Neural progenitor cell (in vitro differentiated cells): ENCODE measurements around the gene DSCAML1. TPM values are rescaled to one million over a fixed set of nuclear protein-coding genes. Genes with fewer than 3 reads are reported as not detected.

Experiments
- DNase-seq: peaks from one replicate; pipeline ENCODE4 v3.0.0-alpha.2; 2016; ENCODE audit warnings: low spot score
- H2AFZ ChIP-seq: fragments of 200-600 bp; sonication (generic); replicated peaks from 2 replicates; pipeline ENCODE4 v1.6.1; 2016; ENCODE audit warnings: antibody characterized with exemption
- H3F3A ChIP-seq: fragments of 200-600 bp; sonication (generic); 2 replicates; pipeline ENCODE4 v1.6.1; 2016; ENCODE audit warnings: antibody characterized with exemption, low read depth
- H3K27ac ChIP-seq: fragments of 200-600 bp; sonication (generic); 2 replicates; pipeline ENCODE4 v1.5.1; 2016; ENCODE audit warnings: mild to moderate bottlenecking
- H3K27me3 ChIP-seq: fragments of 200-600 bp; sonication (generic); 2 replicates; pipeline ENCODE4 v1.6.1; 2016; ENCODE audit warnings: mild to moderate bottlenecking, moderate library complexity
- H3K36me3 ChIP-seq: fragments of 200-600 bp; sonication (generic); 2 replicates; pipeline ENCODE4 v1.5.1; 2016
- H3K4me1 ChIP-seq: fragments of 200-600 bp; sonication (generic); 2 replicates; pipeline ENCODE4 v1.6.1; 2016; ENCODE audit warnings: mixed run types
- H3K4me2 ChIP-seq: fragments of 200-600 bp; sonication (generic); 2 replicates; pipeline ENCODE4 v1.6.1; 2016
- H3K4me3 ChIP-seq: fragments of 200-600 bp; sonication (generic); 2 replicates; pipeline ENCODE4 v1.5.1; 2016
- H3K79me2 ChIP-seq: fragments of 200-600 bp; sonication (generic); 2 replicates; pipeline ENCODE4 v1.6.1; 2016; ENCODE audit warnings: low read depth
- H3K9ac ChIP-seq: fragments of 200-600 bp; sonication (generic); 2 replicates; pipeline ENCODE4 v1.6.1; 2016
- H3K9me3 ChIP-seq: fragments of 200-600 bp; sonication (generic); 2 replicates; pipeline ENCODE4 v1.5.1; 2016; ENCODE audit warnings: low read depth
- H4K20me1 ChIP-seq: fragments of 200-600 bp; sonication (generic); 2 replicates; pipeline ENCODE4 v1.6.1; 2016; ENCODE audit warnings: low read depth
- H3K27ac Mint-ChIP-seq: 3 replicates; pipeline ENCODE4 v1.8.0; 2021; ENCODE audit warnings: mixed read lengths
- H3K27me3 Mint-ChIP-seq: 2 replicates; pipeline ENCODE4 v1.8.0; 2022; ENCODE audit warnings: low read depth, mild to moderate bottlenecking, inconsistent platforms, moderate library complexity, mixed read lengths; ENCODE audit not compliant: insufficient read depth
- H3K36me3 Mint-ChIP-seq: 3 replicates; pipeline ENCODE4 v1.8.0; 2021; ENCODE audit warnings: mixed read lengths
- H3K4me1 Mint-ChIP-seq: 3 replicates; pipeline ENCODE4 v1.8.0; 2021; ENCODE audit warnings: mixed read lengths
- H3K4me3 Mint-ChIP-seq: 3 replicates; pipeline ENCODE4 v1.8.0; 2021; ENCODE audit warnings: mild to moderate bottlenecking, moderate library complexity, mixed read lengths
- H3K9me3 Mint-ChIP-seq: 3 replicates; pipeline ENCODE4 v1.8.0; 2020; ENCODE audit warnings: mixed read lengths
- EZH2 ChIP-seq: fragments of 200-600 bp; sonication (generic); IDR thresholded peaks from 2 replicates; pipeline ENCODE4 v1.6.1; 2017; ENCODE audit warnings: antibody characterized with exemption, mild to moderate bottlenecking, moderate library complexity
- EZH2phosphoT487 ChIP-seq: fragments of 200-600 bp; sonication (generic); IDR thresholded peaks from 2 replicates; pipeline ENCODE4 v1.6.1; 2017; ENCODE audit warnings: antibody characterized with exemption
- total RNA-seq: library from RNA; depleted of rRNA; stranded (reverse); fragments of >200 nt; gene quantifications from 2 replicates; pipeline ENCODE4 v1.2.3, GENCODE V29; 2015; ENCODE audit warnings: low replicate concordance
- TF ChIP-seq, protein P1 (sequence below): fragments of 200-600 bp; sonication (generic); IDR thresholded peaks from 2 replicates; pipeline ENCODE4 v1.5.1; 2017; ENCODE audit warnings: antibody characterized with exemption, mild to moderate bottlenecking

DSCAML1 gene
- total RNA-seq, 1 donor from 2014 or later: 0.06 TPM

GRCh38 chr11:117488996-117489952 lies 307.7 kb downstream of the DSCAML1 start:
- Mint-ChIP-seq H3K27ac (no peak overlapping the region), H3K27me3 (peaks cover 26% of the 10 kb centered on the region), H3K4me3 (peak overlapping the region; percentile 18), H3K36me3 (no peaks in the 10 kb centered on the region), H3K9me3 (no peaks in the 10 kb centered on the region), H3K4me1 (peaks cover 36% of the 10 kb centered on the region)
- DNase-seq: no peak
- H3K4me3 ChIP-seq: no peak overlapping the region
- H3K36me3 ChIP-seq: no peaks in the 10 kb centered on the region
- peaks cover 8% of the 10 kb centered on the region for H3K27me3 ChIP-seq
- peaks cover 25% of the 10 kb centered on the region for H3F3A ChIP-seq
- TF ChIP-seq EZH2 (no peak), EZH2phosphoT487 (no peak)
- TF ChIP-seq, protein P1, sequence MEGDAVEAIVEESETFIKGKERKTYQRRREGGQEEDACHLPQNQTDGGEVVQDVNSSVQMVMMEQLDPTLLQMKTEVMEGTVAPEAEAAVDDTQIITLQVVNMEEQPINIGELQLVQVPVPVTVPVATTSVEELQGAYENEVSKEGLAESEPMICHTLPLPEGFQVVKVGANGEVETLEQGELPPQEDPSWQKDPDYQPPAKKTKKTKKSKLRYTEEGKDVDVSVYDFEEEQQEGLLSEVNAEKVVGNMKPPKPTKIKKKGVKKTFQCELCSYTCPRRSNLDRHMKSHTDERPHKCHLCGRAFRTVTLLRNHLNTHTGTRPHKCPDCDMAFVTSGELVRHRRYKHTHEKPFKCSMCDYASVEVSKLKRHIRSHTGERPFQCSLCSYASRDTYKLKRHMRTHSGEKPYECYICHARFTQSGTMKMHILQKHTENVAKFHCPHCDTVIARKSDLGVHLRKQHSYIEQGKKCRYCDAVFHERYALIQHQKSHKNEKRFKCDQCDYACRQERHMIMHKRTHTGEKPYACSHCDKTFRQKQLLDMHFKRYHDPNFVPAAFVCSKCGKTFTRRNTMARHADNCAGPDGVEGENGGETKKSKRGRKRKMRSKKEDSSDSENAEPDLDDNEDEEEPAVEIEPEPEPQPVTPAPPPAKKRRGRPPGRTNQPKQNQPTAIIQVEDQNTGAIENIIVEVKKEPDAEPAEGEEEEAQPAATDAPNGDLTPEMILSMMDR: no peak
- H4K20me1 ChIP-seq: peaks cover 3% of the 10 kb centered on the region
- H3K9ac ChIP-seq: no peak overlapping the region
- H2AFZ ChIP-seq: peak overlapping the region; percentile 60
- H3K9me3 ChIP-seq: no peaks in the 10 kb centered on the region
- peaks cover 23% of the 10 kb centered on the region for H3K4me1 ChIP-seq
- no peak overlapping the region for H3K4me2 ChIP-seq
- H3K79me2 ChIP-seq: no peaks in the 10 kb centered on the region
- H3K27ac ChIP-seq: no peak overlapping the region

DNA sequence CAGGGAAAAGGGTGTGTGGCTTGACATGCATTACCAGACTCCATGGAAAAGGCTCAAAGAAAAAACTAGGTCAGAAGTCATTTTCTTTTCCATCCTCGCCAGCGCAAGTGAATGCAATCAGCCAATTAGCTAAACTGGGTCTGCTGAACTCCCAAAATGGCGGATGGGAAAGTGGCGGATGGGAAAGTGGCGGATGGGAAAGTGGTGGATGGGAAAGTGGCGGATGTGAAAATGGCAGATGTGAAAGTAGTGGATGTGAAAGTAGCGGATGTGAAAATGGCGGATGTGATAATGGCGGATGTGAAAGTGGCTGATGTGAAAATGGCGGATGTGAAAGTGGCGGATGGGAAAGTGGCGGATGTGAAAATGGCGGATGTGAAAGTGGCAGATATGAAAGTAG lies 311.0 kb downstream of the DSCAML1 start:
- no peaks in the 10 kb centered on the region for H3K79me2 ChIP-seq
- no peaks in the 10 kb centered on the region for H4K20me1 ChIP-seq
- no peak overlapping the region for H3K27ac ChIP-seq
- peaks cover 31% of the 10 kb centered on the region for H3K4me1 ChIP-seq
- H3K4me3 ChIP-seq: no peak overlapping the region
- no peaks in the 10 kb centered on the region for H3K27me3 ChIP-seq
- H3F3A ChIP-seq: peaks cover 13% of the 10 kb centered on the region
- Mint-ChIP-seq H3K36me3 (no peaks in the 10 kb centered on the region), H3K9me3 (no peaks in the 10 kb centered on the region), H3K27me3 (peaks cover 28% of the 10 kb centered on the region), H3K4me1 (peaks cover 42% of the 10 kb centered on the region), H3K4me3 (no peak overlapping the region), H3K27ac (no peak overlapping the region)
- no peak overlapping the region for H2AFZ ChIP-seq
- H3K4me2 ChIP-seq: no peak overlapping the region
- H3K36me3 ChIP-seq: no peaks in the 10 kb centered on the region
- TF ChIP-seq EZH2: no peak
- TF ChIP-seq, protein P1: no peak
- no peak for TF ChIP-seq EZH2phosphoT487
- H3K9me3 ChIP-seq: no peaks in the 10 kb centered on the region
- no peak for DNase-seq
- H3K9ac ChIP-seq: no peak overlapping the region

GRCh38 chr11:117484156-117484555 lies 312.9 kb downstream of the DSCAML1 start:
- H4K20me1 ChIP-seq: no peaks in the 10 kb centered on the region
- no peaks in the 10 kb centered on the region for H3F3A ChIP-seq
- no peak overlapping the region for H3K27ac ChIP-seq
- peaks cover 26% of the 10 kb centered on the region for H3K4me1 ChIP-seq
- Mint-ChIP-seq H3K36me3 (no peaks in the 10 kb centered on the region), H3K9me3 (no peaks in the 10 kb centered on the region), H3K27ac (peak overlapping the region; percentile 35), H3K4me3 (peak overlapping the region; percentile 41), H3K4me1 (peaks cover 28% of the 10 kb centered on the region), H3K27me3 (peaks cover 24% of the 10 kb centered on the region)
- H2AFZ ChIP-seq: no peak overlapping the region
- H3K36me3 ChIP-seq: no peaks in the 10 kb centered on the region
- H3K9me3 ChIP-seq: no peaks in the 10 kb centered on the region
- TF ChIP-seq EZH2 (no peak), EZH2phosphoT487 (no peak)
- TF ChIP-seq, protein P1: no peak
- H3K9ac ChIP-seq: no peak overlapping the region
- H3K79me2 ChIP-seq: no peaks in the 10 kb centered on the region
- H3K4me3 ChIP-seq: no peak overlapping the region
- no peak for DNase-seq
- H3K4me2 ChIP-seq: no peak overlapping the region
- H3K27me3 ChIP-seq: no peaks in the 10 kb centered on the region
